GM18858 (cell line): Measurements from ENCODE around the gene SMARCD2.
"Not testable (repeated sequence)": the region's sequence is repeated elsewhere in the genome, so short reads cannot be mapped to it uniquely, and the experiment has no call there.

ENCODE experiments used
- ATAC-seq: cut with Tn5 transposase; IDR thresholded peaks from one replicate; pipeline ENCODE4 v1.9.1; 2021; ENCODE audit not compliant: unreplicated experiment

The SMARCD2 gene

GRCh38 chr17:63842540-63843386, at the start of gene SMARCD2:
Gene SMARCD2, minus strand, starts transcription at chr17:63842685. Its CDS starts 11 bp downstream, at chr17:63842674.
- peak; percentile 60 for ATAC-seq

- not testable (repeated sequence) for ATAC-seq
These were observed 46.8 kb upstream of the SMARCD2 start for GRCh38 chr17:63889026-63889848.

GRCh38 chr17:63885119-63885518, 42.6 kb upstream of the SMARCD2 start:
- not testable (repeated sequence) for ATAC-seq

- ATAC-seq, result not testable (repeated sequence)
These were observed 40.2 kb upstream of the SMARCD2 start for GRCh38 chr17:63882626-63883126.

- ATAC-seq, result no peak
These were observed 39.6 kb upstream of the SMARCD2 start, which contains the start of gene GH2 for GRCh38 chr17:63881935-63882601. Gene GH2, minus strand, starts transcription at chr17:63881944. Its CDS starts 143 bp downstream, at chr17:63881801.

GRCh38 chr17:63881337-63881736, 38.9 kb upstream of the SMARCD2 start:
- not testable (repeated sequence) for ATAC-seq

- ATAC-seq, result no peak
These were observed 38.2 kb upstream of the SMARCD2 start for GRCh38 chr17:63880706-63881105.

- ATAC-seq, result not testable (repeated sequence)
These were observed 35.9 kb upstream of the SMARCD2 start for GRCh38 chr17:63878413-63878812.

- ATAC-seq, result not testable (repeated sequence)
These were observed 32.2 kb upstream of the SMARCD2 start for GRCh38 chr17:63874693-63875092.

- not testable (repeated sequence) for ATAC-seq
These were observed 31.7 kb upstream of the SMARCD2 start for GRCh38 chr17:63874061-63874626.

GRCh38 chr17:63873577-63873976, 31.1 kb upstream of the SMARCD2 start, which contains the start of gene CSH2:
Gene CSH2, minus strand, starts transcription at chr17:63873677. Its CDS starts 63 bp downstream, at chr17:63873614.
- ATAC-seq, result not testable (repeated sequence)

- ATAC-seq, result not testable (repeated sequence)
These were observed 29.3 kb upstream of the SMARCD2 start for GRCh38 chr17:63871646-63872365.

- ATAC-seq, result not testable (repeated sequence)
These were observed 27.8 kb upstream of the SMARCD2 start for GRCh38 chr17:63870292-63870665.

GRCh38 chr17:63869491-63870291, 27.2 kb upstream of the SMARCD2 start:
- not testable (repeated sequence) for ATAC-seq

GRCh38 chr17:63866625-63867024, 24.1 kb upstream of the SMARCD2 start:
- not testable (repeated sequence) for ATAC-seq

- no peak for ATAC-seq
These were observed 16.8 kb upstream of the SMARCD2 start for GRCh38 chr17:63859257-63859656.

- not testable (repeated sequence) for ATAC-seq
These were observed 13.9 kb upstream of the SMARCD2 start for GRCh38 chr17:63856425-63856824.

- no peak for ATAC-seq
These were observed 12.7 kb upstream of the SMARCD2 start for GRCh38 chr17:63855185-63855584.

- no peak for ATAC-seq
These were observed 12.2 kb upstream of the SMARCD2 start for GRCh38 chr17:63854709-63855108.
